Astrocyte (in vitro differentiated cells and primary cell): ENCODE measurements around the gene TNFRSF21.
"Not testable (repeated sequence)": the region's sequence is repeated elsewhere in the genome, so short reads cannot be mapped to it uniquely, and the experiment has no call there.

ENCODE experiments used
- EZH2 ChIP-seq: IDR thresholded peaks from 2 replicates; pipeline ENCODE4 v1.6.1; 2012; ENCODE audit warnings: mild to moderate bottlenecking, low read length, inconsistent platforms; ENCODE audit not compliant: insufficient read depth
- TF ChIP-seq, protein P1 (sequence below): IDR thresholded peaks from 2 replicates; pipeline ENCODE4 v1.5.1; 2011; ENCODE audit warnings: low read depth, mild to moderate bottlenecking, inconsistent platforms, low read length, moderate library complexity; ENCODE audit not compliant: insufficient read depth

DNA sequence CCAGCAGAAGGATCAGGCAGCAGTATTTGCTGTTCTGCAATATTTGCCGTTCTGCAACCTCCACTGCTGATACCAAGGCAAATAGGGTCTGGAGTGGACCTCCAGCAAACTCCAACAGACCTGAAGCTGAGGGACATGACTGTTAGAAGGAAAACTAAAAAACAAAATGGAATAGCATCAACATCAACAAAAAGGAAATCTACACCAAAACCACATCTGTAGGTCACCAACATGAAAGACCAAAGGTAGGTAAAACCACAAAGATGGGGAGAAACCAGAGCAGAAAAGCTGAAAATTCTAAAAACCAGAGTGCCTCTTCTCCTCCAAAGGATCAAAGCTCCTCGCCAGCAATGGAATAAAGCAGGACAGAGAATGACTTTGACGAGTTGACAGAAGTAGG, 18.9 kb upstream of the TNFRSF21 start:
- TF ChIP-seq, protein P1, sequence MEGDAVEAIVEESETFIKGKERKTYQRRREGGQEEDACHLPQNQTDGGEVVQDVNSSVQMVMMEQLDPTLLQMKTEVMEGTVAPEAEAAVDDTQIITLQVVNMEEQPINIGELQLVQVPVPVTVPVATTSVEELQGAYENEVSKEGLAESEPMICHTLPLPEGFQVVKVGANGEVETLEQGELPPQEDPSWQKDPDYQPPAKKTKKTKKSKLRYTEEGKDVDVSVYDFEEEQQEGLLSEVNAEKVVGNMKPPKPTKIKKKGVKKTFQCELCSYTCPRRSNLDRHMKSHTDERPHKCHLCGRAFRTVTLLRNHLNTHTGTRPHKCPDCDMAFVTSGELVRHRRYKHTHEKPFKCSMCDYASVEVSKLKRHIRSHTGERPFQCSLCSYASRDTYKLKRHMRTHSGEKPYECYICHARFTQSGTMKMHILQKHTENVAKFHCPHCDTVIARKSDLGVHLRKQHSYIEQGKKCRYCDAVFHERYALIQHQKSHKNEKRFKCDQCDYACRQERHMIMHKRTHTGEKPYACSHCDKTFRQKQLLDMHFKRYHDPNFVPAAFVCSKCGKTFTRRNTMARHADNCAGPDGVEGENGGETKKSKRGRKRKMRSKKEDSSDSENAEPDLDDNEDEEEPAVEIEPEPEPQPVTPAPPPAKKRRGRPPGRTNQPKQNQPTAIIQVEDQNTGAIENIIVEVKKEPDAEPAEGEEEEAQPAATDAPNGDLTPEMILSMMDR = not testable (repeated sequence)
- TF ChIP-seq EZH2 = not testable (repeated sequence)
